A204.1 (cell line): Measurements from ENCODE around the gene PID1.
"Not testable (repeated sequence)": the region's sequence is repeated elsewhere in the genome, so short reads cannot be mapped to it uniquely, and the experiment has no call there.

ENCODE experiments used
- FAIRE-seq: peaks from 2 replicates; lab custom pipeline; 2012; peaks lifted over from hg19 to GRCh38; lab: Jason Lieb, UNC

The PID1 gene

GRCh38 chr2:229212241-229212640, 58.8 kb downstream of the PID1 start:
- FAIRE-seq, result no peak

- FAIRE-seq, result no peak
Observed at GRCh38 chr2:229210641-229211040, 60.4 kb downstream of the PID1 start.

GRCh38 chr2:229206548-229206947, 64.5 kb downstream of the PID1 start:
- FAIRE-seq, result no peak

GRCh38 chr2:229205704-229206103, 65.4 kb downstream of the PID1 start:
- FAIRE-seq, result no peak

GRCh38 chr2:229202646-229203045, 68.4 kb downstream of the PID1 start:
- FAIRE-seq, result no peak

GRCh38 chr2:229201521-229201920, 69.6 kb downstream of the PID1 start:
- no peak for FAIRE-seq

- no peak for FAIRE-seq
Observed at GRCh38 chr2:229199267-229199666, 71.8 kb downstream of the PID1 start.

GRCh38 chr2:229196448-229196847, 74.6 kb downstream of the PID1 start:
- no peak for FAIRE-seq

GRCh38 chr2:229195346-229195947, 75.6 kb downstream of the PID1 start:
- no peak for FAIRE-seq

- no peak for FAIRE-seq
Observed at GRCh38 chr2:229193281-229193680, 77.8 kb downstream of the PID1 start.

- FAIRE-seq, result no peak
Observed at GRCh38 chr2:229191413-229191812, 79.7 kb downstream of the PID1 start.

GRCh38 chr2:229187123-229187522, 84.0 kb downstream of the PID1 start:
- FAIRE-seq, result not testable (repeated sequence)

- FAIRE-seq, result no peak
Observed at GRCh38 chr2:229181641-229182040, 89.4 kb downstream of the PID1 start.

GRCh38 chr2:229180658-229181057, 90.4 kb downstream of the PID1 start:
- FAIRE-seq, result no peak

GRCh38 chr2:229179628-229180027, 91.5 kb downstream of the PID1 start:
- FAIRE-seq, result no peak

- FAIRE-seq, result no peak
Observed at GRCh38 chr2:229178706-229179105, 92.4 kb downstream of the PID1 start.

- no peak for FAIRE-seq
Observed at GRCh38 chr2:229178117-229178516, 93.0 kb downstream of the PID1 start.

GRCh38 chr2:229176136-229176535, 95.0 kb downstream of the PID1 start:
- FAIRE-seq, result no peak

- FAIRE-seq, result no peak
Observed at GRCh38 chr2:229175497-229175863, 95.6 kb downstream of the PID1 start.

- FAIRE-seq, result no peak
Observed at GRCh38 chr2:229174794-229175496, 96.1 kb downstream of the PID1 start.

GRCh38 chr2:229173825-229174359, 97.2 kb downstream of the PID1 start:
- no peak for FAIRE-seq

GRCh38 chr2:229170916-229171315, 100.2 kb downstream of the PID1 start:
- no peak for FAIRE-seq

GRCh38 chr2:229170171-229170570, 100.9 kb downstream of the PID1 start:
- FAIRE-seq, result no peak

- FAIRE-seq, result no peak
Observed at GRCh38 chr2:229169751-229170150, 101.3 kb downstream of the PID1 start.
